ENCODE measurements around the gene CATSPERZ.

Gene CATSPERZ

DNA sequence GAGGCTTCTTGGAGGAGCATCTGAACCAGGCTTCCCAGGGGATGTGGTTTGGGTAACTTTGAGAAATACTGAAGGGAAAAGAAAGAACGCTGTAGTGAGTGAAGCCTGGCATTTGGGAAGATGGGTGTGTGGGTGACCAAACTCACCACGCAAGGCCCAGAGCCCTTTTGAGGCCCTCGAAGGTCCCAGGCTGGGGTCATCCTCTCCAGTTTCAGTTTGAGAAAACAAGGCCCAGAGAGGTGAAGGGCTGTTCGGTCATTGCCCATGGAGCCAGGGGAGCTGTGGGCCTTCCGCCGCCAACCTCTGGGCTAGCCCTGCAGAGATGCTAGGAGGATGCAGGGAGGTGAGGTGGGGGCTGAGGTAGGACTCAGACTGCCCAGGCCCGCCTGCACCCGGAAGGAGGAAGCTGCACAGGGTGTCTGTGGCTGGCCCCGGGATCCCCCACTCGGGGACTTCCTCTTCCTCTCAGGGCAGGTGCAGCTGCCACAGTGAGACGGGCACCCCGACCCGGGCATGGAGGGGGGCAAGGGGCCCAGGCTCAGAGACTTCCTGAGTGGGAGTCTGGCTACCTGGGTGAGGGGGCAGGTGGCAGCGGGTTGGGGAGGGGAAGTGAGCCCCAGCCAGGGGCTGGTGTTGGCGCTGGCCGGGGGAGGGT lies 39.7 kb downstream of the CATSPERZ start, which contains the start of gene CCDC88B:
Gene CCDC88B (plus strand): TSS at position 451 of the 655 bp plus-strand sequence. CDS start 63 bp downstream, at position 514.
- in situ Hi-C loops (cut with MboI; ENCODE audit: low sequenced_read_pairs), result no loop called here

DNA sequence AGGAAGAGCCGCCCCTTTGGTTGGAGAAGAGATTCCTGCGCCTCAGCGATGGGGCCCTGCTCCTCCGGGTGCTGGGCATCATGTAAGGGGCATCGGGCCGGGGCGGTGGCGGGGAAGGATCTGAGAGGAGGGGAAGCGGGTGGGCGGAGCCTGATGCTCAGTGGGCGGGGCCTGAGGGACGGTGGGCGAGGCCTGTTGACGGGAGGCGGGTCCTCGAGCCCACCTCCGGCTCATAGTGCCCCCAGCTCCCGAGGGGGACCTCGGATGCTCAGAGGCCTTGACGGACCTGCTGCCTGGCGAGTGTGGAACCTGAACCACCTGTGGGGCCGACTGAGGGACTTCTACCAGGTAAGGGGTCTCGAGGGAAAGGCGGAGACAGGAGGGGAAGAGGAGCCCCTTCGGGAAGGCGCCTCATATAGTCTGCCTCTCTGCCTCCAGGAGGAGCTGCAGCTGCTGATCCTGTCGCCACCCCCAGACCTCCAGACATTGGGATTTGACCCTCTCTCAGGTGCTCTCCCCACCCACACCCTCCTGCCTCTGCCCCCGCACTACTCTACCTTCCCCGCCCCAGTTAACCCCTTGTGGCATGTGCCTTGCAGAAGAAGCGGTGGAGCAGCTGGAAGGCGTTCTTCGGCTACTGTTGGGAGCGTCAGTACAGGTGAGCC lies 40.6 kb downstream of the CATSPERZ start:
- in situ Hi-C loops (cut with MboI; ENCODE audit: low sequenced_read_pairs), result no loop called here

DNA sequence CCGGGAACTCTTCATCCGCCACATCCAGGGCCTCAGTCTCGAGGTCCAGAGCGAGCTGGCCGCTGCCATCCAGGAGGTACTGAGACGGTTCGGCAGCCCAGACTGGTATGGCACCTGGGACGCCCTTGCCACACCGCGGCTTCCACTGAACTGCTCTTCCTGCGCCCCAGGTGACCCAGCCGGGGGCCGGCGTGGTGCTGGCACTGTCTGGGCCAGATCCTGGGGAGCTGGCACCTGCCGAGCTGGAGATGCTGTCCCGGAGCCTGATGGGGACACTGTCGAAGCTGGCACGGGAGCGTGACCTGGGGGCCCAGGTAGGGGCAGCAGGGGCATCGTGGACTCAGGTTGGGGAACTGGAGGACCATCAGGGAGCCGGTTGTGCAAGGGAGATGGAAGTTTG lies 41.3 kb downstream of the CATSPERZ start:
- in situ Hi-C loops (cut with MboI; ENCODE audit: low sequenced_read_pairs), result no loop called here

DNA sequence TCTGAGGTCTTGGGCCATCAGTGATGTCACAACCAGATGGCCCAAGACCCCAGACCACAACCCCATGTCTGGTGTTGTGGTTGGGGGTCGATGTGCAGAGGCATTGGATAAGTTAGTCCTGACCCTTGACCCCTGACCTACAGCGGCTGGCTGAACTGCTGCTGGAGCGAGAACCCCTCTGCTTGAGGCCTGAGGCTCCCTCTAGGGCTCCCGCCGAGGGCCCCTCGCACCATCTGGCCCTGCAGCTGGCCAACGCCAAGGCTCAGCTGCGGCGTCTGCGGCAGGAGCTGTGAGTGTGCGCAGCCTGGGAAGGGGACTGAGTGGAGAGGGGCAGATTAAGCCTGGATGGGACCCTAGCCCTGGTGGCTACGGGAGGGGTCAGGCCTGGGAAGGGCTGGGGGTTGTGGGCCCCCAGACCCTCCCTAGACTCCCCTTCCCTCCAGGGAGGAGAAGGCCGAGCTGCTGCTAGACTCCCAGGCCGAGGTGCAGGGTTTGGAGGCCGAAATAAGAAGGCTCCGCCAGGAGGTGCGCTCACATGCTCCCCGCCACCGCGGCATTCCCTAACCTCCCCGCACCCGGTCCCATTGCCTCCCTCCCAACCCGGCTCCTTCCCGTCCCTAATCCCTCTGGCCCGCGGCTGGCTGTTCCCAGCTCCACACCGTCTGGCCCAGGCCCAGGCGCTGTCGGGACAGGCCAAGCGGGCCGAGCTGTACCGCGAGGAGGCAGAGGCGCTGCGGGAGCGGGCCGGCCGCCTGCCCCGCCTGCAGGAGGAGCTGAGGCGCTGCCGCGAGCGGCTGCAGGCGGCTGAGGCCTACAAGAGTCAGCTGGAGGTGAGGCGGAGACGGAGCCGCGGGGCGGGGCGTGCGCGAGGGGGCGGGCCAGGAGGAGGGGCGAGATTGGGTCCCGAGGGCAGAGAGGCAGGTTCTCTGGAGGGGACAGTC lies 42.0 kb downstream of the CATSPERZ start:
- in situ Hi-C loops (cut with MboI; ENCODE audit: low sequenced_read_pairs), result no loop called here

DNA sequence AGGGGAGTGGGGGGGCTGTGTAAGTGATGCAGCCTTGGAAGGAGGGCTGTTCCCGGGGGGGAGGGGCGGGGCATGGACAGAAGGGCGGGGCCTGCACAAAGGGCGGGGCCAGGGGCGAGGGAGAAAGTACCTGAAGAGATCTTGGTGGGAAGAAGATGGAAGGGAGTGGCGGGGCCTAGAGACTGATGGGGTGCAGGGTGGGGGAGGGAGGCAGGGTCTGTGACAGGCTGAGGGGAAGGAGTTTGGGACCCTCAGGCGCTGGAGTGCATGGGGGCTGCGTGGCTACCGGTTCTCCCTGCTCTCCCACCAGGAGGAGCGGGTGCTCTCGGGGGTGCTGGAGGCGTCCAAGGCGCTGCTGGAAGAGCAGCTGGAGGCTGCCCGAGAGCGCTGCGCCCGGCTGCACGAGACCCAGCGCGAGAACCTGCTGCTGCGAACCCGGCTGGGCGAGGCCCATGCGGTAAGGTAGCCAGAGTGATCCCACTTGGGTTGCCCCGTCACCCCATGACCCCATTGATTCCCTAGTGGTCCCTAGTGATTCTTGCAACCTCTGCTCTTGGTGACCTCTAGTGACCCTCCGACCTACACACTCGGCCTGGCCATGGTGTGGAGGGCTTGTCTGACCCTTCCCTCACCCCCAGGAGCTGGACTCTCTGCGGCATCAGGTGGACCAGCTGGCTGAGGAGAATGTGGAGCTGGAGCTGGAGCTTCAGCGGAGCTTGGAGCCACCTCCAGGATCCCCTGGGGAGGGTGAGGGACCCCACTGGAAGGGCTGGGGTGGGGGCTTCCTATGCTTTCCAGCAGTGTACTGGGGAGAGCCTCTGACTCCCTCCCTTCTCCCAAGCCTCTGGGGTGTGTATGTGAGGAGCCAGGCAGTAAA lies 42.9 kb downstream of the CATSPERZ start:
- in situ Hi-C loops (cut with MboI; ENCODE audit: low sequenced_read_pairs), result no loop called here

DNA sequence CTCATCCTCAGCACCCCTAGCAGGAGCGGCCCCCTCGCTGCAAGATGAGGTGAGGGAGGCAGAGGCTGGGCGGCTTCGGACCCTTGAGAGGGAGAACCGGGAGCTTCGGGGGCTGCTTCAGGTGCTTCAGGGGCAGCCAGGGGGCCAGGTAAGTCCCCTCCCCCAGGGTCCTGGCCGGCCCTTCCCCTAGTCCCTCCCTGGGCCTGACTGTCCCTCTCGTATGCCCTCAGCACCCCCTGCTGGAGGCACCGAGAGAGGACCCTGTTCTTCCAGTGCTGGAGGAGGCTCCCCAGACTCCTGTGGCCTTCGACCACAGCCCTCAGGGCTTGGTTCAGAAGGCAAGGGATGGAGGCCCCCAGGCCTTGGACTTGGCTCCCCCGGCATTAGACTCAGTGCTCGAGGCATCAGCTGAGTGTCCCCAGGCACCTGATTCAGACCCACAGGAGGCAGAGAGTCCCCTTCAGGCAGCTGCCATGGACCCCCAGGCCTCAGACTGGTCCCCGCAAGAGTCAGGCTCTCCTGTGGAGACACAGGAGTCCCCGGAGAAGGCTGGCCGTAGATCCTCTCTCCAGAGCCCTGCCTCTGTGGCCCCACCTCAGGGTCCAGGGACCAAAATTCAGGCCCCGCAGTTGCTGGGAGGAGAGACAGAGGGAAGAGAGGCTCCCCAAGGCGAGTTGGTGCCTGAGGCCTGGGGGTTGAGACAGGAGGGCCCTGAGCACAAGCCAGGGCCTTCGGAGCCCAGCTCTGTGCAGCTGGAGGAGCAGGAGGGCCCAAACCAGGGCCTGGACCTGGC lies 43.8 kb downstream of the CATSPERZ start:
- in situ Hi-C loops (cut with MboI; ENCODE audit: low sequenced_read_pairs), result no loop called here

DNA sequence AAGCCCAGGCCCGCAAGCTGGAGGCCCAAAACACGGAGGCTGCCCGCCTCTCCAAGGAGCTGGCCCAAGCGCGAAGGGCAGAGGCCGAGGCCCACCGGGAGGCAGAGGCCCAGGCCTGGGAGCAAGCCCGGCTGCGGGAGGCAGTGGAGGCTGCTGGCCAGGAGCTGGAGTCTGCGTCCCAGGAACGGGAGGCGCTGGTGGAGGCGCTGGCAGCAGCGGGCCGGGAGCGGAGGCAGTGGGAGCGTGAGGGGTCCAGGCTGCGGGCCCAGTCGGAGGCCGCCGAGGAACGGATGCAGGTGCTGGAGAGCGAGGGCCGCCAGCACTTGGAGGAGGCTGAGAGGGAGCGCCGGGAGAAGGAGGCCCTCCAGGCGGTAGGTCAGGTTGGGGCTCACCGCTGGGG lies 44.6 kb downstream of the CATSPERZ start:
- in situ Hi-C loops (cut with MboI; ENCODE audit: low sequenced_read_pairs), result no loop called here

DNA sequence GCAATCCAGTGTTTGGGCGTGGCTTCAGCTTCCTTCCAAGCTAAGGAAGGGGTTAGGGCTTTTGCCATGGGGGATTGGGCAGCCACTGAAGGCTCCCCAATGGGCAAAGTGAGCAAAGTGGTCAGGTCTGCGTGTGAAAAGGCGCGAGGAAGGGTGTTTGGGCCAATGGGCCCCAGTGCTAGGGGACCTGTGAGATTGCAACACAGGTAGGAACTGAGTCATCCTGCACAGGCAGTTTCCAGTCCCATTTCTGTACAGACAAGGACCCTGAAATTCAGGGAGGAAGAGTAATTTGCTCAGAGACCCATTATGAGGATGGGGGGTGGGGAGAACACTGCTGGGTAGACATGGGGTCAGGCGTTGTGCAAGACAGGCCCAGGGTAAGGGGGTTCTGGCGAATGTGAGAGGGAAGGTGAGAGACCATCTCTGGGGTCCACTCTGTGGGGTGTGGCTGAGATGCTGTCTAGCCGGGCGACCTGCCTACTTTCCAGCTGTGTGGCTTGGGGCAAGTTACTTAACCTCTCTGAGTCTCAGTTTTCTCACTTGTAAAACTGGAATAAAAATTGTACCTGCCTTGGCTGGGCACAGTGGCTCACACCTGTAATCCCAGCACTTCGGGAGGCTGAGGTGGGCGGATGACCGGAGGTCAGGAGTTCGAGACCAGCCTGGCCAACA lies 47.2 kb downstream of the CATSPERZ start:
- in situ Hi-C loops (cut with MboI; ENCODE audit: low sequenced_read_pairs), result no loop called here

DNA sequence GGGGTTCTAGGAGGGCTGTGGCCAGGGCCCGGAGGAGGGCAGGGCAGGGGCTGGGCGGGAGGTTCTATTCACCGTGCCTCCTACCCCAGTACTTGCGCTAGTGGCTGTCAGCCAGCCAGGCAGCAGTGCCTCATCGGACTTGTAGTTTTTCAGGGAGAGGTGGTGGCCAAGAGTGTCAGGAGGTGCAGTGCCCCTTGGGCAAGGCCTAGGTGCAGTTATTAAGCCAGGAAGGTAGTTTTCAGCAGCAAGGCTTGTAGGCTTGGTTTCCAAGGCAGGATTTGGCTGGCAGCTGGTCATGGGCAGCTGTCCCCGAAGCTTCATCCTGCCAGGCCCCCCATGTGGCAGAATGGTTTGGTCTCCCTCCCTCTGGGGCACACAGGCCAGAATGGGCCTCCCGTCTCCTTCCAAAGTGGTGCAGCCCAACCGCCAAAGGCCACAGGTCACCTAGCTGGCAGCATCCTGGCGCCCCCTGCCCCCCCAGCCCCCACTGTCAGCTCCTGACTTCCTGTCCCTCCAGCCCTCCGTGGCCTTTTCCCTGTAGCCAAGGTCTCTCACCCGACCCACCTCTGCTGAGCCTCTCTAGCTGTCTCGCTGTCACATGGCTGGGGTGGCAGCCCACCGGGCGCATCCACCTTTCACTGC lies 48.3 kb downstream of the CATSPERZ start:
- in situ Hi-C loops (cut with MboI; ENCODE audit: low sequenced_read_pairs), result no loop called here

DNA sequence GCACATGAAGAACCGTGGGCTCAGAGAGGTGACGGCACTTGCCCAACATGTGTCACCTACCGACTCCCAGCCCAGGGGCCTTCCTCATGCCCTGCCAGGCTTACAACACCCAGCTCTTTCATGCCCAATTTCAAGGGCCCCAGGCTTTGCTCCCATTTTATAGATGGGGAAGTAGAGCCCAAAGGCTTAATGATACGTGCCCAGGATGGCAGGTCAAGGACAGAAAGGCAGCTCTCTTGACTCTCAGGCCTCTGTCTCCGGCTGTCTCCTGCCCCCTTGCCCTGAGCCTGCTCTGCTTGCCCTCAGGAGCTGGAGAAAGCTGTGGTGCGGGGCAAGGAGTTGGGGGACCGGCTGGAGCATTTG lies 48.8 kb downstream of the CATSPERZ start:
- in situ Hi-C loops (cut with MboI; ENCODE audit: low sequenced_read_pairs), result no loop called here

DNA sequence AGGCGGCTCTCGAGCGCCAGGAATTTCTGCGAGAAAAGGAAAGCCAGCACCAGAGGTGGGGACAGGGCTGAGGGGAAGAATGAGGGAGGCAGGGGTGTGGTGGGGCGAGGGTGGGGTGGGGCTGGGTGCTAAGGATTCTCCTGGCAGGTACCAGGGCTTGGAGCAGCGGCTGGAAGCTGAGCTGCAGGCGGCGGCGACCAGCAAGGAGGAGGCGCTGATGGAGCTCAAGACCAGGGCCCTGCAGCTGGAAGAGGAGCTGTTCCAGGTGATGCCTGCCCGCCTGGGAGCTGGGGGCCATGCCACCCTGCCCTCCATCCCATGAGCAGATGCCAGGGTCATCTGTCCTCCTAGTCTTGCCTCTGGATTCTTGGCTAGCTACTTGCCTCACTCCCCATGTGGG lies 49.2 kb downstream of the CATSPERZ start:
- in situ Hi-C loops (cut with MboI; ENCODE audit: low sequenced_read_pairs), result no loop called here

DNA sequence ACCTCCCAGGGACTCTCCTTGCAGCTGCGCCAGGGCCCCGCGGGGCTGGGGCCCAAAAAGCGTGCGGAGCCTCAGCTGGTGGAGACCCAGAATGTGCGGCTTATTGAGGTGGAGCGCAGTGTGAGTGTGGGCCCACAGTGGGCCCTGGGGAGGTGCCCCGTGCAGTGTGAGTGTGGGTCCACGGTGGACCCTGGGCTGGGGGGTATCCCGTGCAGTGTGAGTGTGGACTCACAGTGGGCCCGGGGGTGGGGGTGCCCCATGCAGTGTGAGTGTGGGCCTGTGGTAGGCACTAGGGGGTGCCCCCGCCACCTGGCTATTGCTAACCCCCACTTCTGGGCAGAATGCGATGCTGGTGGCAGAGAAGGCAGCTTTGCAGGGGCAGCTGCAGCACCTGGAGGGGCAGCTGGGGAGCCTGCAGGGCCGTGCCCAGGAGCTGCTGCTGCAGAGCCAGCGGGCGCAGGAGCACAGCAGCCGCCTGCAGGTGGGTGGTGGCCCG lies 51.0 kb downstream of the CATSPERZ start:
- in situ Hi-C loops (cut with MboI; ENCODE audit: low sequenced_read_pairs), result no loop called here

DNA sequence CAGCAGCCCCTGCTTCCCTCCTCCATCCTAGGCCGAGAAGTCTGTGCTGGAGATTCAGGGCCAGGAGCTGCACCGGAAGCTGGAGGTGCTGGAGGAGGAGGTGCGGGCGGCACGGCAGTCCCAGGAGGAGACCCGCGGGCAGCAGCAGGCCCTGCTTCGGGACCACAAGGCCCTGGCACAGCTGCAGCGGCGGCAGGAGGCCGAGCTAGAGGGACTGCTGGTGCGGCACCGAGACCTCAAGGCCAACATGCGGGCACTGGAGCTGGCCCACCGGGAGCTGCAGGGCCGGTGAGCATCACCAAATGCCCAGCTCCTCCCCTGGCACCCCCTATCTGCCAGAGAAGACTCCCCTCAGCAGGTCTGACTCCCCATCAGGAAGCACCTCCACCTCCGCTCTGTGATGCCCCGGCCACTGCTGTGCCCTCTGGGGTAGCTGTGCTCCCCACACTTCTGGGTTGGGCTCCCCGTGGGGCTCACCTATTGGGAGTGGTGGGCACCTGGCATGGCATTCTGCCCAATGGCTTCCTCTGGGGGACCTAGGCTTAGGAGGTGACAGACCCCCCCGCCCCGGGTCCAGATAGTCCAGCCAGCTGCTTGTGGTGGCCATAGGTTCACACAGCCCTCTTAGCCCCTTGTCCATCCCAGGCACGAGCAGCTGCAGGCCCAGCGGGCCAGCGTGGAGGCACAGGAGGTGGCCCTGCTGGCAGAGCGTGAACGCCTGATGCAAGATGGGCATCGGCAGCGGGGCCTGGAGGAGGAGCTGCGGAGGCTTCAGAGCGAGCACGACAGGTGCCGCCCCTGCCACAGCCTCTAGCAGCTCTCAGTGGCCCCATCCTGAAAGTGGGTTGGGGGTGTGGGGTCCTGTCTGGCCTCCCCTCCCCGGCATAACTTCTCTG lies 52.2 kb downstream of the CATSPERZ start:
- in situ Hi-C loops (cut with MboI; ENCODE audit: low sequenced_read_pairs), result no loop called here

DNA sequence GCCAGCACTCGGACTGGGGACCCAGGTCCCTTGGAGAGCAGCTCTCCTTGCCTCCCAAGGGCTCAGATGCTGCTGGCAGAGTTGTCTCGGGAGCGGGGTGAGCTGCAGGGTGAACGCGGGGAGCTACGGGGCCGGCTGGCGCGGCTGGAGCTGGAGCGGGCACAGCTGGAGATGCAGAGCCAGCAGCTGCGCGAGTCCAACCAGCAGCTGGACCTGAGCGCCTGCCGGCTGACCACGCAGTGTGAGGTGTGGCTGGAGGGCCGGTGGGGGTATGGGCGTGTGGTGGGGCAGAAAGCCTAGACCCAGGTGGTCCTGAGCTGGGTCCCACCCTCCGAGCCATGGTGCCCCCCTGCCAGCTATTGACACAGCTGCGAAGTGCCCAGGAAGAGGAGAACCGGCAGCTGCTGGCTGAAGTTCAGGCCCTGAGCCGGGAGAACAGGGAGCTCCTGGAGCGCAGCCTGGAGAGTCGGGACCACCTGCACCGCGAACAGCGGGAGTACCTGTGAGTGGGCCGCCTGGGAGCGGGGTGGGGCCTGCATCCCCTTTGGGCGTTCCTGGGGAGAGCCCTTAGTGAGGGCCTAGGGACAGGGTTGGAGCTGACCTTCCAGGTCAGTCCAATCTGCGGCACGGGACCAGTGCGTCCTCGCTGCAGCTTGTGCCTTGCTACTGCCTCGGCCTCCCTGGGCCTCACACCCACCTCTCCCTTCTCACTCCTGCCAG lies 53.0 kb downstream of the CATSPERZ start:
- in situ Hi-C loops (cut with MboI; ENCODE audit: low sequenced_read_pairs), result no loop called here

DNA sequence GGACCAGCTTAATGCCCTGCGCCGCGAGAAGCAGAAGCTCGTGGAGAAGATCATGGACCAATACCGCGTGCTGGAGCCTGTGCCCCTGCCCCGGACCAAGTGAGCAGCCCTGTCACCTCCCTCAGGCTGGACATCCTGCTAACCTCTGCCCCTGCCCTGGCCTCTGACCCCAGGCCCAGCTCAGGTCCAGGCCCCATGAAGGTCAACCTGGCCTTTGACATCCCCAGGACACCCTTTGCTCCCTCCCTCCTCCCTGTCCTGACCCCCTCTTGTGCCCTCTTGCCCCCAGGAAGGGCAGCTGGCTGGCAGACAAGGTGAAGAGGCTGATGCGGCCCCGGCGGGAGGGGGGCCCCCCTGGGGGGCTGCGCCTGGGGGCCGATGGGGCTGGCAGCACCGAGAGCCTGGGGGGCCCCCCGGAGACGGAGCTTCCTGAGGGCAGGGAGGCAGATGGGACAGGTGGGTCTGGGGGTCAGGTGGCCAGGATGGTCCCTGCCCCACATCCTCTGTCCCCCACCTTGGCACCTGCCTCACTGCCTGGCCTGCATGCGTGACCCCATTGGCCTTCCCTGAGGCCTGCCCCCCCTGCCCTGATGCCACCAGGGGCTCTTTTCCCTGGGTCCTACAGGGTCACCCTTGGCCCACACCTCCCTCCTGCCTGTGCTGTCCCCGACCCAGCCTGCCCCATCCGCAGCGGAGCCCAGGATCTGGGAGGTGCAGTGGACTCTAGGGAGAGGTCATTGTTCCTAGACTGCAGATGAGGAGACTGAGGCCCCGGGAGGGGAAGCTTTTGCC lies 53.8 kb downstream of the CATSPERZ start:
- in situ Hi-C loops (cut with MboI; ENCODE audit: low sequenced_read_pairs), result no loop called here
